Body of pancreas (tissue), 4 donors: ENCODE measurements around the gene SPRED3. TPM values are rescaled to one million over a fixed set of nuclear protein-coding genes. Genes with fewer than 3 reads are reported as not detected.
"Not testable (repeated sequence)": the region's sequence is repeated elsewhere in the genome, so short reads cannot be mapped to it uniquely, and the experiment has no call there.

Experiments used
- ATAC-seq: fragments of 150-250 bp; one replicate; pipeline ENCODE4 v1.9.1; 2016
- DNase-seq, 4 donors: peaks; one replicate each; pipeline ENCODE4 v3.0.0-alpha.2; 2019
- H3K27ac ChIP-seq, 4 donors: fragments of 200-600 bp; sonication (generic); 1 replicate in 3 of 4; 2 replicates in 1 of 4; pipeline versions ENCODE4 v1.5.1 to v1.6.1; 2016 to 2019; ENCODE audit warnings: mild to moderate bottlenecking in 1 of 4, mixed read lengths in 1 of 4, moderate library complexity in 1 of 4
- H3K27me3 ChIP-seq, 2 donors: fragments of 200-600 bp; sonication (generic); one replicate each; pipeline ENCODE4 v1.6.0; 2016; ENCODE audit warnings: mild to moderate bottlenecking in 1 of 2
- H3K36me3 ChIP-seq, 2 donors: fragments of 200-600 bp; sonication (generic); replicated peaks in 1 of 2; 2 replicates each; pipeline ENCODE4 v1.5.1; 2016; ENCODE audit warnings: low read depth in 2 of 2; ENCODE audit not compliant: insufficient read depth in 1 of 2
- H3K4me1 ChIP-seq: fragments of 200-600 bp; sonication (generic); one replicate; pipeline ENCODE4 v1.6.0; 2016
- H3K4me3 ChIP-seq, 2 donors: fragments of 200-600 bp; sonication (generic); 1 replicate in 1 of 2; 2 replicates in 1 of 2; pipeline ENCODE4 v1.5.1; 2016 to 2019
- H3K9me3 ChIP-seq, 3 donors: fragments of 200-600 bp; sonication (generic); 1 replicate in 2 of 3; 2 replicates in 1 of 3; pipeline ENCODE4 v1.5.1; 2016
- POLR2A ChIP-seq, 3 donors: fragments of 450-650 bp; IDR thresholded peaks; one replicate each; pipeline ENCODE4 v1.6.1; 2016; ENCODE audit warnings: antibody characterized with exemption in 3 of 3, mild to moderate bottlenecking in 2 of 3
- WGBS, 2 donors: methylation state at CpG; one replicate each; pipeline ENCODE4 v1.1.5; 2017; 5-methylcytosine and 5-hydroxymethylcytosine counted together
- intact Hi-C: fragments of 100-400 bp; cut with DNase I; formaldehyde crosslinking; loops from one replicate; pipeline ENCODE4 v1.15.1; 2023
- total RNA-seq, 2 donors: library from RNA; depleted of rRNA; stranded (reverse); fragments of >200 nt; gene quantifications; one replicate each; pipeline ENCODE4 v1.1.0, GENCODE V29; 2016
- TF ChIP-seq, protein P1 (sequence below), 7 experiments: fragments of 450-650 bp in 4 of 7; fragments of 200-600 bp in 3 of 7; sonication (generic) in 3 of 7; IDR thresholded peaks; one replicate each; pipeline ENCODE4 v1.5.1; 2016 to 2019; ENCODE audit warnings: antibody characterized with exemption in 7 of 7

Gene SPRED3
- total RNA-seq, 2 donors from 2014 or later = under 0.01 to 0.52 TPM

DNA sequence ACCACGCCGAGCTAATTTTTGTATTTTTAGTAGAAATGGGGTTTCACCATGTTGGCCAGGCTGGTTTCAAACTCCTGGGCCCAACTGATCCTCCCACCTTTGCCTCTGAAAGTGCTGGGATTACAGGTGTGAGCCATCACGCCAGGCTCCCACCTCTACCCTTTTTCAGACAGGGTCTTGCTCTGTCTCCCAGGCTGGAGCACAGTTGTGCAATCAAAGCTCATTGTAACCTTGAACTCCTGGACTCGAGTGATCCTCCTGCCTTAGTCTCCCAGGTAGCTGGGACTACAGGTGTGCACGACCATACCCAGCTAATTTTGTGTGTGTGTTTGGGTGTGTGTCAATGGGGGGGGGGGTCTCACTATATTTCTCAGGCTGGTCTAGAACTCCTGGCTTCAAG, 35.8 kb downstream of the SPRED3 start:
- no peak for ATAC-seq
- Histone ChIP-seq H3K27me3 (peaks cover 0 to 3% of the 10 kb centered on the region in 2 donors), H3K9me3 (no peaks in the 10 kb centered on the region), H3K4me3 (no peak overlapping the region), H3K36me3 (no peaks in the 10 kb centered on the region), H3K27ac (no peak overlapping the region), H3K4me1 (no peaks in the 10 kb centered on the region)
- DNase-seq = no peak
- TF ChIP-seq POLR2A (IDR thresholded peaks at IDR 0.05) = no peak
- TF ChIP-seq, protein P1, sequence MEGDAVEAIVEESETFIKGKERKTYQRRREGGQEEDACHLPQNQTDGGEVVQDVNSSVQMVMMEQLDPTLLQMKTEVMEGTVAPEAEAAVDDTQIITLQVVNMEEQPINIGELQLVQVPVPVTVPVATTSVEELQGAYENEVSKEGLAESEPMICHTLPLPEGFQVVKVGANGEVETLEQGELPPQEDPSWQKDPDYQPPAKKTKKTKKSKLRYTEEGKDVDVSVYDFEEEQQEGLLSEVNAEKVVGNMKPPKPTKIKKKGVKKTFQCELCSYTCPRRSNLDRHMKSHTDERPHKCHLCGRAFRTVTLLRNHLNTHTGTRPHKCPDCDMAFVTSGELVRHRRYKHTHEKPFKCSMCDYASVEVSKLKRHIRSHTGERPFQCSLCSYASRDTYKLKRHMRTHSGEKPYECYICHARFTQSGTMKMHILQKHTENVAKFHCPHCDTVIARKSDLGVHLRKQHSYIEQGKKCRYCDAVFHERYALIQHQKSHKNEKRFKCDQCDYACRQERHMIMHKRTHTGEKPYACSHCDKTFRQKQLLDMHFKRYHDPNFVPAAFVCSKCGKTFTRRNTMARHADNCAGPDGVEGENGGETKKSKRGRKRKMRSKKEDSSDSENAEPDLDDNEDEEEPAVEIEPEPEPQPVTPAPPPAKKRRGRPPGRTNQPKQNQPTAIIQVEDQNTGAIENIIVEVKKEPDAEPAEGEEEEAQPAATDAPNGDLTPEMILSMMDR (IDR thresholded peaks at IDR 0.05) = no peak
- intact Hi-C loops = no loop called here
- WGBS, 2 donors = 54 to 68% methylated on average over 4 to 5 of the region's 5 CpGs

DNA sequence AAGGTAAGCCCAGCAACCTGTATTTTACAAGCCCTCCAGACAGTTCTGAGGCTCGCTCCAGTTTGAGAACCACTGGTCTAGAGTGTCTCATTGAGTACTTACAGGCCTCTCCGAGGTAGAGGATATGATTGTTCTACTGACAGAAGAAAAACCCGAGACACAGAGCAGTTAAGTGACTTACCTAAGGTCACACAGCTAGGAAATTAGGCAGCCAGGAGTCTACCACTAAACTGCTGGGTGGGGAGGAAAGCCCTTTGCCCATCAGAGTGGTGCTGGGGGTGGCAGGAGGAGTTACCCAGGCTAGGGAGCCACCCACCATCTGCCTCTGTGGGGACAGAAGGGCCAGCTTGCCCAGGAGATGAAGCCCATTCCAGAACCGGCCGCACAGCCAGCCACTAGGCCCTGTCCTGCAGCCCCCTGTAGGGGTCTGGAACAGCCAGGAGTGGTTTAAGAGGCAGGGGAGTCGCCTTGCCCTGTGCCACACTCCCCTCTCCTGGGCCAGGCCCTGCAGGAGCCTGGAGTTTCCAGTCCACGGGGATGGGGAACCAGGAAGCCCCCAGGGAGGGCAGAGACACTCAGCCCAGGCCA, 36.8 kb downstream of the SPRED3 start:
- Histone ChIP-seq H3K4me3 (no peak overlapping the region), H3K4me1 (no peaks in the 10 kb centered on the region), H3K27me3 (peaks cover 0 to 3% of the 10 kb centered on the region in 2 donors), H3K9me3 (no peaks in the 10 kb centered on the region), H3K27ac (no peak overlapping the region), H3K36me3 (no peaks in the 10 kb centered on the region)
- DNase-seq (no peak), ATAC-seq (no peak)
- intact Hi-C loops = no loop called here
- 40 to 64% methylated on average over 5 to 7 of the region's 7 CpGs for WGBS, 2 donors
- TF ChIP-seq, protein P1 (IDR thresholded peaks at IDR 0.05) = no peak
- no peak for TF ChIP-seq POLR2A (IDR thresholded peaks at IDR 0.05)

DNA sequence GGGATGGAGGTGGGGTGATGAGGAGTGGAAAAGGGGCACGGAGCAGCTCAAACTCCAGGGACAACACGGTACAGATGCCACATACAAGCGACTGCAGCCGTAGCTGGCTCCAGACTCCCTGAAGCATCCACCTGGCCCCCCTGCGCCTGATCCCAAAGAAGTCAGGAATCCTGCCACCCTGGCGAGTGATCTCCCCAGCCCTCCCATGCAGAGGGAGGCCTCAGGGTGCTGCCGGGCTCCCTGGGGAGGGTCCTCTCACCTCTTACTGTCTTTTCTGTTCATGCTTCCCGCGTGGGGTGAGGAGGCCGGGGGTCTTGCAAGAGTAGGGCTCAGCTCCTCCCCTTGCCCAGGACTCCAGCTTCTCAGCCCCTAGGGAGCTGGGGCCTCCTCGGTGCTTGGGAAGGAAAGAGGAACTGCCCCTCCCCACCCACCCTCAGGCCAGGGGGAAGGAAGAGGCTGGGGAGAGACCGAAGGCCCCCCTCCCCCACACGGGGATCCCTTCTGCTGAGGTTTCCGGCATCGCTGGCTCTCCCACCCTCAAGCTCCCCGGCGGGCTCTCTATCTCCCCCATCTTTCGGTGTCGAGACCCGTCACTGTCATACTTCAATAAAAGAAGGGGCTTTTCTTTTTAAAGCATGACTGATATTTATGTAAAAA, 37.4 kb downstream of the SPRED3 start, which contains the start of gene RASGRP4:
Gene RASGRP4, minus strand, starts transcription at position 410 of the 657 bp plus-strand sequence. Its CDS starts 128 bp downstream, at position 282.
- Histone ChIP-seq H3K4me1 (no peaks in the 10 kb centered on the region), H3K27ac (no peak within 1 kb of the TSS), H3K9me3 (no peaks in the 10 kb centered on the region), H3K36me3 (no peaks in the 10 kb centered on the region), H3K4me3 (no peak within 1 kb of the TSS), H3K27me3 (peaks cover 0 to 3% of the 10 kb centered on the region in 2 donors)
- peak in 1 of 4 donors; percentile 28 for DNase-seq
- no peak for TF ChIP-seq POLR2A (IDR thresholded peaks at IDR 0.05)
- TF ChIP-seq, protein P1 (IDR thresholded peaks at IDR 0.05) = no peak
- no peak for ATAC-seq
- 23 to 41% methylated on average over 15 to 20 of the region's 20 CpGs for WGBS, 2 donors
- intact Hi-C loops = no loop called here

DNA sequence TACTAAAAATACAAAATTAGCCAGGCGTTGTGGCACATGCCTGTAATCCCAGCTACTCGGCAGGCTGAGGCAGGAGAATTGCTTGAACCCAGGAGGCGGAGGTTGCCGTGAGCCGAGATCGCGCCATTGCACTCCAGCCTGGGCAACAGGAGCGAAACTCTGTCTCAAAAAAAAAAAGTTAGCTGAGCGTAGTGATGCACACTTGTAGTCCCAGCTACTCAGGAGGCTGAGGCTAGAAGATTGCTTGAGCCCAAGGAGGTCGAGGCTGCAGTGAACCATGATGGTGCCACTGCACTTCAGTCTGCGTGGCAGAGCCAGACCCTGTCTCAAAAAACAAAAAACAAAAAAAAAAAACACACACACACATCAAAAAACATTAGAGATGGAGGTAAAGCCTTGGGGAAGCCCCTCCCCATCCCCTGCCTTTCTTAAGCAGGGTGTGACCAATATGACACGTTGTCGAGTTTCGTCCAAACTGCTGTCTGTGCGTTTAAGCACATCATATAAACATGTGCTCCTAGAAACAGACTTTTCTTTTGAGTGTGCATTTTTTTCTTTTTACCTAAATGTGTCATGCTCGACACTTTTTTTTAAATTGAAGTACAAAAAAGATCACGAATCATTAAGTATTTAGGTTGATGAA, 38.7 kb downstream of the SPRED3 start:
- H3K4me3 ChIP-seq, intact Hi-C loops, DNase-seq, H3K27me3 ChIP-seq, ATAC-seq, H3K36me3 ChIP-seq, H3K27ac ChIP-seq, H3K9me3 ChIP-seq, H3K4me1 ChIP-seq: not testable (repeated sequence)
- WGBS, 2 donors = 58 to 63% methylated on average over 15 to 17 of the region's 17 CpGs

DNA sequence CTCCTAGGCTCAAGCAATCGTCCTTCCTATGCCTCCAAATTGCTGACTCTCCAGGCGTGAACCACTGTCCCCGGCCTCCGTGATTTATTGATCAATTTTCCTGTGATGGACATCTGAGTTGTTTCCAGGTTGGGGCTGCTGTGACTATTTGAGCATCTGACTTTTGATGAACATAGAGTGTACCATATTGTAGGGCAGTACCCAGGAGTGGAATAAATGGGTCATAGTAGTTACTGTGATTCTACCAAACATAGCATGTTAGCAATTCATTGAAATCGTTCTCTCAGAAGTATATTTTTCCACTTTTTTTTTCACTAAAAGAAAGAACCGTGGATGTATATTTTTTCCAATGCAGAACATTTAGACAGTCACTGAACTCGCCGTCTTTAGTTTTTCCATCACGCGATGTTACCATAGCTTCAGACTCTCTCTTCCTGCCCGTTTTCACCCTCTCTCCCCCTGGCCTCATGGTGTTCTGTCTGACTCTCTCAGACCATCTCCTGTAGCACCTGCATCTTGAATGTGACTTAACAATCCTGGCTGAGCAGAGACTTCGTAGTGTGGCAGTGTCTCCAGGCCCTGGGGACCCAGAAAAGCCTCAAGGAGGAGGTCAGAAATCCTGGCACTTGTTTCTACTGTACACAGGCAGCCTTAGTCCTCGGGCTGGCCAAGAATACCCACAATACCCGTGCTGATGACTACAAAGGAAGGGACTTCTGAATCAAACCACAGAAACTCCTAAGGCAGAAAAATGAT, 40.7 kb downstream of the SPRED3 start:
- Histone ChIP-seq H3K9me3 (no peaks in the 10 kb centered on the region), H3K4me1 (no peaks in the 10 kb centered on the region), H3K4me3 (no peak overlapping the region), H3K36me3 (no peaks in the 10 kb centered on the region), H3K27ac (no peak overlapping the region), H3K27me3 (peaks cover 0 to 3% of the 10 kb centered on the region in 2 donors)
- DNase-seq = no peak
- no peak for TF ChIP-seq POLR2A (IDR thresholded peaks at IDR 0.05)
- TF ChIP-seq, protein P1 (IDR thresholded peaks at IDR 0.05) = no peak
- WGBS, 2 donors = 35 to 47% methylated on average over 14 of the region's 14 CpGs
- ATAC-seq = no peak
- intact Hi-C loops = no loop called here
